AML-193 (cell line): ENCODE results near the gene COX7A2.

Experiments used
- DNase-seq, 2 experiments: peaks; one replicate each; lab custom pipeline; 2025; lab: John Stamatoyannopoulos, UW

Gene COX7A2

GRCh38 chr6:75243333-75244062 is at the start of gene COX7A2:
Gene COX7A2, minus strand, starts transcription at chr6:75243801. Its CDS starts 67 bp downstream, at chr6:75243734.
- DNase-seq, result peak; percentile 99 to 100

GRCh38 chr6:75292555-75292954 is 49.0 kb upstream of the COX7A2 start:
- no peak for DNase-seq

GRCh38 chr6:75291744-75292143 is 48.1 kb upstream of the COX7A2 start:
- DNase-seq, result no peak

DNA sequence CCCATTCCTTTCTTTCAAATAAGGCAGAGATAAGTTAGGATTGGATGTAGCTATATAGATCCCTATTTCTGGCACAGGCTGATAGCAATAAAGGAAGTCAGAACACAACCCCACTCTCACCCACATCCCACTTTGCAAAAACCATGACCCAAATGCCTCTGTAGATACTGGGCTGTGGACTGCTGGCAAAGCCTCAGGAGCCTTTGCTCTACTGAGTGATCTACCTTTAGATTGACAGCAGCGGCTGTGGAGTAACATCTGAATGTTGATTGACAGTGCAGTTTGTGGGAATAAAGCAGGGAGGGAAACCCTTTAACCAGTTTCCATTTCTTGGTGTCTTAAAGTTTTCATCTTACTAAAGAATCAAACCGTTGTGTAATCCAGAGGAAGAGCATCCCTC is 47.7 kb upstream of the COX7A2 start:
- DNase-seq, result no peak

- no peak for DNase-seq
Measured at GRCh38 chr6:75290136-75290945, 46.7 kb upstream of the COX7A2 start.

DNA sequence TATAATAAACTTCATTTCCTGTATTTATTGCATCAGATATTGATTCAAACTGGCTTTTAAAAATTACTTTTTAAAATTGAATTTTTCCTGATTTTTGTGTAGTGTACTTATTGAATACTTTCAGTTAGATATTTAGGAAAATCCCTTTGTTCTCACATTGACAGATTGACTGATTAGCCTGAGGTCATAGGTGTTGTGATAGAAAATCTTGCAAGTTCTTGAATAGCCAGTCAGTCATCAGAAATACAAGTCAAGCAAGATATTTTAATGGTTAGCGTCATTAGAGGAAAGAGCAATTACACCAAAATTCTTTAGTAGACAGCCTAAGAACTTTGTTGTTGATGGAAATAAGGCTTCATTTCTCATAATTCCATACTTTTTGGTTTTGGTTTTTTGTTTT is 44.4 kb upstream of the COX7A2 start:
- DNase-seq, result no peak

DNA sequence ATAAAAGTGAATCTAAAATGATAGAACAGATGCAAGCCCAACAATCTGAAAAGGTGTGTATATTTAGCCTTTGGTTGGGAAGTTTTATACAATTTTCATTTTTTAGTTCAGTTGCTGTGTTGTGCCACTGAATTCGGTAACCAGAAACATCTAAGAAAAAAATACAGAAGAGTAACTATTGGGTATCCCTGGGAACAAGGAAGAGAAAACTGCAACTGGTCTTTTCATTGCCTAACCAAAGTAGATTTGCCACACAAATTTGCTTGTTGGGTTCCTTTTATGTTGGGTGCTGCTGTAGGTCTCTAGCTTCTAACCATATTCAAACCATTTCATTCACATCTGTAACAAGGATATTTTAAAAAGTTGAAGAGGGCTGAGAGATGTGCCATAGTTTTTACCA is 43.8 kb upstream of the COX7A2 start:
- peak; percentile 88 to 91 for DNase-seq

GRCh38 chr6:75286955-75287354 is 43.4 kb upstream of the COX7A2 start:
- no peak for DNase-seq

DNA sequence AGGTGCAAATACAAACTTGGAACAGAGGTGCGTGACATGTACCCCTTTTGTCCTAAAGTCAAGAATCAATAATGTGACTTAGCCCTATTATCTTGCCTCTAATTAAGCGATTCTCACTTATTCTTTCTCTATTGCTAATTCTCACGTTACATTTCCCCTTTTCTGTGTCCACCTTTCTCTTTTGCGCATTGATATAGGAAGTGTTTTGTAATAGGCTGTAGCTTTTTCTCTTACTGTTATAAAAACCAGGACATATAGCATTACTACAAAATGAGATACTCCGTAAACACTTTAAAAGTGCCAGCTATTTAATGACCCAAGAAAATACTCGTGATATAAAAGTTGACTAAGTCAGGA is 41.7 kb upstream of the COX7A2 start:
- peak; percentile 76 to 86 for DNase-seq

DNA sequence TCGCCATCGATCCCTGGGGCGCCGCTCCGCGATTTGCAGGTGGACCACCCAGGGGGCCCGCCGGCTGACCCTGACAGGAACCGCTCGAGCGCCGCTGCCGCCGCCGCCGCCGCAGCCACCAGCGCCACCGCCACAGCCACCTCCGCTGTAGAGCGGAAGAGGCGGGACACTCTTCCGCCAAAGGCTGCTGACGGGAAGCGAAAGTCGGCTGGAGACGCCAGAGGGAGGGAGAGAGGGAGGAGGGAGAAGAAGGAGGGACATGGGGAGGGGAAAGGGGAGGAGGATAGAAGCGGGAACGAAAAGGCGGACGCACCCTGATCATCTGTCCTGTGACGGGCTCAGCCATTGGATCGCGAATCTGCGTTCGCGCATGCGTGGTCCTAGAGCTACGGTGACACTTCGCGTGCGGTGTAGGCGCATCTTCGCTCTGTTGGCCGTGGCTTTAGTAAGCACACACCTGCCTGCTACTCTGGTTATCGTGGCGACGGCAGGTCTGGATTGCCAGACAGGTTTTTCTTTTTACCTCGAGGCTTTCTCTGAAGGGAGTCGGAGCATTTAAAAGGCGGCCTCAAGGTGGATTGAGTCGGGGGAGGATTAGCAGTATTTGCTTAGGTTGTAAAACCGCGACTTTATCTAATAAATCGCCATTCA is 41.2 kb upstream of the COX7A2 start, which contains the start of gene TMEM30A:
TSS of gene TMEM30A (minus strand) at position 161 of the 651 bp plus-strand sequence. CDS start at position 7, 154 bp downstream.
- DNase-seq, result peak; percentile 99

DNA sequence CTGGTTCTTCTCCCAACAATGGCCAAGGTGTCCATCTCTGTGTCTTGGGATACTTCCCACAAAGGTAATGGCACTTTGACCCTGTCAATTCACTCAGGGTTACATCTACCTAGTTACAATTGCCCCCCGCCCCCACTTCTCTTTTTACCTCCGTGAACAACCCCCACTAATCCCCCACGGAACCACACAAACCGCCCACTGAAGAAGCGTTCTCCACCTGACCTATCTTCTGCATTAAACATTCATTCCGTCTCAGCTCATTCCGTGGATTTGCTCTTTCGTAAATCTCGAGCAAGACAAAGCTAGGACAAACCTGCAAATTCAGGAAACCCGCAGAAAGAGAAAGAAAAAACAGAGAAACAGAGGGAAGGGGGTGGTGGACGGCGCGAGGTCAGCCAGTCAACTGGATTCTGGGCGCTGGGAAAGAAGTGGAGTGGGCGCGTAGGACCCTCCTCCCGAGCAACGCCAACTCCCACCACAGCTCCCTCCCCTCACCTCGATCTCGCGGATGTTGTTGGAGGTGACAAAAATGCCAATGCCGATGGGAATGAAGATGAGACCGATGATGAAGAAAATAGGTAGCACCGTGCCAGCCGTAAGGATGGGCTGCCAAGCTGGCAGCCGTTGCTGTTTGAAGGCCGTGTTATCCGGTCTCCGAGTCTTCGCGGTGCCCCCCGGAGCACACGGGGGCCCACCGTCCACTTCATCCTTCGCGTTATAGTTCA is 40.5 kb upstream of the COX7A2 start:
- peak; percentile 26 to 65 for DNase-seq

DNA sequence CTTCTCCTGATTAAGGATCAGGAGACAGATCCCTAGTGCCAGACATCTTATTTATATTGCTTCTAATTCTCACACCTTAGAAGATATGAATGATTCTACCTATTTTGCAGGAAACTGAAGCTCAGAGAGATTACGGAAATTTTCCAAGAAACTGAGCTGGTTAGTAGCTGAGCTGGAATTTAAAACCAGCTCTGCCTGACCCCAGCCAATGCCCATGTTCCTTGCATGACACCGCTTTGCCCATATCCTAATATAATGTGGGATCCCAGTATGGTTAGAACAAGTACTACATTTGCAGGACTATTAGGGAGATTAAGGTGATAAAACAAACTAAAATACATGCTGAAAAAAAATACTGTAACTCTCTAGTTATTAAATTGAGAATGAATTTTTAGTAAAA is 39.1 kb upstream of the COX7A2 start:
- no peak for DNase-seq

DNA sequence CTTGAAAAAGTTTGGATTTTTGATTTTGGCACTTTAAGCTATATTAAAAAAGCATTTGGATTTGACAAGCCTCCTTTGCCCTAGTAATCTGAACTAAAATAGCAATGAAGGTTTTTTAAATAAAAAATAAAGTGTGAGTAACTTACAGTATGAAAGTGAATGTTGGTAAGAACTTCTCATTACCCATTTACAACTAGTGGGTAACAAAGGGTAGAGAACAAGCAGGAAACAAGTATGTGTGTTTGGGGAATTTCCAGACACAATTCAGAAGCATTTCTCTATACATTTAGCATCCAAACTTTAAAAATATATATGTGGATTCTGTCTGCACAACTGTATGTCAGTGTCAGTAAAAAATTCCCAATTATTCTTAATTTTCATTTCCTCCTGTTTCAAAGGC is 38.1 kb upstream of the COX7A2 start:
- DNase-seq, result no peak

GRCh38 chr6:75280131-75280855 is 36.7 kb upstream of the COX7A2 start:
- no peak for DNase-seq

DNA sequence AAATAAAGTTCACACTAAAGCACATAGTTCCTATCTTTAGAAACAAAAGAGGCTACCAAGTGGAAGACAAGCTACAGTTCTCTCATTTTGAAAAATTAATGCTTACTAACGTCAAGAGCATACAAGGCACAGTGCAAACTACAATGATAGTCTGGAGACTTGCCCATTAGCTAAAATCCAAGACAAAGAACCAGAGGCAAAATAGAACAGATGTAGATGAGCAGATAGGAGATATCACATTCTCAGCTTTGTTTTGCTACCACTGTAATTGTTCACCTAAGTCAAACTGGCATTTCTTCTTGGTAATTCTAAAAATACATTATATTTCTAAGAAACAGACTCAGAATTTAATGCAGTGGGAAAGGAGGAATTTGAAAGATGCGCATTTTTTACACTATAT is 35.8 kb upstream of the COX7A2 start:
- DNase-seq, result no peak

DNA sequence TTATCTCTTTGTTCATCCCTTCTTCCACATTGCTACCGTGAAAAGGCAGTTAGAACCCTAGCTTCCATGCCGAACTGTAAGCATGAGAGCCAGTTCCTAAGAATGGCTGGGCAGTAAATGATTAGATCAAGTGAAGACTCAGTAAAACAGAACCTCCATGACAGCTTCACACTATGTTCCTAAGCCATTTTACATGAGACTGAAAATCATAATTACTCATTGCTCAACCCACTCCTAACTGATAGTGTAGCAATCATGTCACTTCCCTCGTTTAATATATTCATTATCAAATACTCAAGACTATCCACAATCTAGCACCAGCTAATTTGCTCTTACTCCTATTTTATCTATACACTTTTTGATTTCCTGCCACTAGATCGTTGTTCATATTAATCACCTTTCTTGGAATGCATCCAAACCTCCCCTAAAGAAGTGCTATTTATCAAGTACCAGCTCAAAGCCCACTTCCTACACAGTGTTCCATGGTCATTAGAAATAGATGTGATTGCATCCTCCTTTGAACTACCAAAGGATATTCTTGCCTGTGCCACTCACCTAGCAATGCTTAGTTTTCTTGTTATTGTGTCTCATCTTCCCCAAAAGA is 35.0 kb upstream of the COX7A2 start:
- peak; percentile 66 to 76 for DNase-seq

DNA sequence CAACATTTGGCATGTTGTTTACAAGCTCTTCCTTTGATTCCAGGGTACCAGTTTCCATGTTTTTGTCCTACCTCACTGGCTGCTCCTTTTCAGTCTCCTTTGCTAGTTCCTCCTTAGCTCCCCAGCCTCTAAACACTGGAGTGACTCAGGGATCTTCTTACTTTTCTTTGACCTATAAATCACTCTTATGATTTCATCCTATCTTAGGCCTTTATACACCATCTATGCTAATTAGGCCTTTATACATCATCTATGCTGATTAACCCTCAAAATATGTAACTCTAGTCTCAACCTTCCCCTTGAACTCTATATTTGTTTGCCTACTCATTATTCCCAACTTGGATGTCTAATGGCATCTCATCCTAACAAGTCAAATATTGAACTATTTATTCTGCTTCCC is 31.5 kb upstream of the COX7A2 start:
- DNase-seq, result peak in 1 of 2 experiments; percentile 24

DNA sequence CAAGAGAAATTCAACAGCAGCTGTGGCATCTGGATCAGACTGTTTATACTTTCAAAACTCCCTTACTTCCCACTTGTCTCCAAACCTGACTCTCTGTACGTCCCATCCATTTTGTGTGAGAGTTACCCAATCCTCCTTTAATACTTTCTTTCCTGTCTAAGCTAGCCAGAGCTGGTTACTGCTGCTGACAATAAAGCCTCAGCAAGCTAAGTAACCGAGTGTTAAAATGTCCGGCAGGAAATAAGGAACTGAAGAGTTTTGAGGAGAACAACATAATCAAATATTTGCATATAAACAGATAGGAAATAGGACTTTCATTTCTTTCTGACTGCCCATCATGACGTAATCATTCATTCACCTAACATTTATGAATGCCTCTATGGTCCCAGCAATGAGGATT is 29.4 kb upstream of the COX7A2 start:
- DNase-seq, result peak; percentile 88 to 90

DNA sequence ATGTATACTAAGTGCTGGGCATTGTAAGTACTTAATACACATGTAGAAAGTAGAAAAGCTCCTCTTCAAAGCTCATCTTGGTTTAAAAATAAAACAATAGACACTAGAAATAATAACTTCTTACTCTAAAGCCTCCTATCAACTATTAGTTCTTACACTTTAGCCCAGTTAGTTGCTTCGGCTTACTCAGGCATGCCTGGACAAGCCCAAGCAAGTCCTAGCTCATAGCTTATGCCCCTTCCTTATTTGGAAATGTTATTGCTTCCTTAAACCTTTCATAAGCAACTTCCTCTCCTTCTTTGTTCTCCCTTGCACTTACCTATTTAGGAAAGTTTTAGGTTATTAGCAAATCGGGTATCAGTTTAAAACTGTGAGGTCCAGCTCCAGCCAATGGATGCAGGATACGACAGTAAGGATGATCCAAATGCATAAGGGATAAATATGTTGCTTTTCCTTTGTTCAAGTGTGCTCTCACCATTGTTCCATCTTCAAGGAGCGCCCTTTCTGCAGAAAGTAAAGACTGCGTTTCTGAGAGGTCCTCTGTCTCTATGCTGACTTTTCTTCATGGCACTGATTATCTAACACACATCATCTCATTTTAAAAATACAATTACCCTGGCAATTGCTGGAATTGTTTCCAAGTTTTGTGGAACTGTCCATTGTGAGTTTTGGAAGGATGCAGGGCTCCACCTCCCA is 28.7 kb upstream of the COX7A2 start:
- DNase-seq, result no peak

- DNase-seq, result no peak
Measured at GRCh38 chr6:75268988-75269354, 25.4 kb upstream of the COX7A2 start.
